ENCODE results near the gene PCBP3.
A peak's percentile ranks its signal among the peaks of the same experiment; 100 is the strongest.
"Not testable (repeated sequence)": the region's sequence is repeated elsewhere in the genome, so short reads cannot be mapped to it uniquely, and the experiment has no call there.

PCBP3 gene

DNA sequence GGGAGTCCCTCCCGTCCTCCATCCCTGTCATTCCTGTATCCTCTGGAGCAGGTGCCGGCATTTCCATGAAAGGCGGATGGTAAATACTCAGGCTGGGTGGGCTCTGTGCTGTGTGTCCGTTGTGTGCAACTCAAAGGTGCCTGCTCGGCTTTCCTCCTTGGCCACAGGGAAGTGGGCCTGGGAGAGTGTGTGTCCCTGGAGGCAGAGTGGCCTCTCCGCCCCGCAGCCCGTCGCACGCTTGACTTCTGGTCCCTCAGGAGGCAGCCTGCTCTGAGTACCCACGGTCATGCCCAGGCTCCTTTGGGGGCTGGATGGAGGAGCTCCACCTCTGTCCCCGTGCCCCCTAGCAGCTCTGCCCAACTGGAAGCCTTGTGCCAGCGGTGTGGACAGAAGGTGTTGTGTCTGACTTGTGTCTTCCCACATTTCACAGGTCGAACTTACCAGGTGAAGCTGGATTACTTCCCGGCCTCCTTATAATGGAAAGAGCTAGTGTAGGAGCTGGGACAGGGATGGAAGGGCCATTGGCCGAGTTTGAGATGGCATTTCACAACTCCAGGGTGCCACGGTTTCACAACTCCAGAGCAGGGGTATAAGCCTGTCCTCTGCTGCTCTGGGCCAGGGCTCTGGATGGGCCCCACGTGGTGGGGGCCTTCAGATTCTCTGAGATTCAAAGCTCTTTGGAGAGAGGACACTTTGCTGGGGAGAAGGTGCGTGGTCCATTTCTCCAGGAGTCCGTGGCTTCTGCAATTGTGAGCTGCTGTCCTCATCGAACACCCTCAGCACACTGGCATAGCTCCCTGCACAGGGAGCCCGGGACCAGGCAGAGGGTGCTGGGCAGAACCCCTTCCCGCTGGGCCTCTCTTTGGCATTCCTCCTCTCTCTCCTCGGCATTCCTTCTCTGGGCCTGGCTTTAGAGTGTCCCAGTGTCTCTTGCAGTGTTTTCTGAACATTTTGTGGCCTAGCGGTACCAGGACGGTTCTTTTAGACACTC, 185.3 kb downstream of the PCBP3 start:
- no peak for DNase-seq (ENCODE audit: low read depth)

DNA sequence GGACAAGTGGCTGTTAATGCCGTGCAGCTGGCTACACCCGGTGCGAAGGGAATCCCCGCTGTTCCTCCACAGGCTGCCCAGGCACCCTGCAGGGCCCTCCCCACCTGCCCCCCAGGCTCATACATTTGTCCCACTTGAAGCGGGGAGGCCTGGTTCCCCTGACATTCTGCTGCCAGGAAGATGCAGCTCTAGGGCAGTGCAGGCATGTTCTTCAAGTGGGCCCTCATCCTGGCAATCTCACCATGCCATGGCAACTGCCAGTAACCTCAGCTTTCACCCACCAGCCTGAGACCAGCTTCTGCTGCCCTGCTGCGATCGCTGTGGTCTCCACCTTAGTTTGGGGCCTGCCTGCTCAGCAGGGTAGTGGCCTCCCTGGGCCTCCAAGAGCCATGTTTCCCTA, 186.1 kb downstream of the PCBP3 start:
- DNase-seq (ENCODE audit: low read depth) = no peak

DNA sequence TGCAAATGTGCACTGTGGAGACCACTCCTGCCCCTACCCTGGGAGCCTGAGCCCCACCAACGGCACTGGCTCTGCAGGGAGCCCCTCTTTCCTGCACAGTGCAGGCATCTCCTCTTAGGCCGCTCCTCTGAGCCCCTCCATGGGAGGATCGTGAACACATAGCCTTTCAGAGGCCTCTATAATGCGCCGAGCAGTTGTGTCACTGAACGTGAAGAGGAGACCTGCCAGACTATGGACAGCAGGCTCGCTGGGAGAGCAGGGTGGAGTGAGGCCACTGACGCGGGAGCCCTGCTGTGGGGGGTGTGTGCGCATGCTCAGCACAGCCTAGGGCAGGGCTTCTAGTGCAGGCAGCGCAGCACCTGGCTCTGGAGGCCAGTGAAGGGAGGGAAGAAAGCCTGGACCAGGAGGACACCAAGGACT, 186.7 kb downstream of the PCBP3 start:
- no peak for DNase-seq (ENCODE audit: low read depth)

DNA sequence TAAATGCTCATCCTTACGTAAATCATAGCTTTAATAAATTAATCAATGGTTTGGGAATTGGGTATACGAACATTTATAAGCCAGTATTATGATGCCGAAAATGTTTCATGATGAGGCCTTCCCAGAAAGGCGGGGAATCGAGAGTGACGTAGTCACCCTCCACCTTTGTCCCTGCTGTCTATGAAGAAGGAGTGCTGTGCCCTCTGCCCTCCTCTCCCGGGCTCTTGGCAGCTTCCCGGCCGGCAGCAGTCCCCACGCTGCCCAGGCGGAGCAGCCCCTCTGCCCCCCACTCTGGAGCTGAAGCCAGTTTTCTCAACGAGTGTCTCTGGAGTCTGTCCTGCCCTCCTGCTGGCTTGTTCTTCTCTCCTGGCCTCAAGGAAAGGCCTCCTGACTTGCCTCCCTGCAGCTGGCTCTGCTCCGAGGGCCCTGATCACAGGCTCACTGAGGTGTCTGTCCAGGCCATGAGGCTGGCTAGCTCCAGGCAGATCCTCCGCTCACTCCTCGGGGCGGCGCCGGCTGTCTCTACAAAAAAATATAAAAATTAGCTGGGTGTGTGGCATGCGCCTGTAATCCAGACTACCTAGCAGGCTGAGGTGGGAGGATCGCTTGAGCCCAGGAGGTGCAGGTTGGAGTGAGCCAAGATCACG, 187.3 kb downstream of the PCBP3 start:
- DNase-seq (ENCODE audit: low read depth) = no peak

DNA sequence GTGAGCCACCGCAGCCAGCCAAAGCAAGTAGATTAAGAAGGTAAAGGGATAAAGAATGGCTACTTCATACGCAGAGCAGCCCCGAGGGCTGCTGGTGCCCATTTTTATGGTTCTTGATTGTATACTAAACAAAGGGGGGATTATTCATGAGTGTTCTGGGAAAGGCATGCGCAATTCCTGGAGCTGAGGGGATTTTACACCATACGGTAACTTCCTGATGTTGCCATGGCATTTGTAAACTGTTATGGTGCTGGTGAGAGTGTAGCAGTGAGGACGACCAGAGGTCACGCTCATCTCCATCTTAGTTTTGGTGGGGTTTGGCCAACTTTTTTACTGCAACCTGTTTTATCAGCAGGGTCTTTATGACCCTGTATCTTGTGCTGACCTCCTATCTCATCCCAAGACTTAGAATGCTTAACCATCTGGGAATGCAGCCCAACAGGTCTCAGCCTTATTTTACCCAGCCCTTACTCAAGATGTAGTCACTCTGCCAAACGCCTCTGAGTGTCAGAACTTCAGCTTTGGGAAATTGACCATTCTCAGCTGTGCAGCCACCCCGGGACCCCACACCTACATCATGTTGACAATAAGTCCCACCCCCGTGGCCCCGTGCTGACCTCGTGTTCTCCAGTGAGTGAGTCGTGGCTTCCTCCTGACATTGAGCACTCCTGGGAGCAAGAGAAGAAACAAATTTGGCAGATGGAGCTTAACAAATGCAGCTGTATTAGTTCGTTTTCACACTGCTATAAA, 188.6 kb downstream of the PCBP3 start:
- DNase-seq (ENCODE audit: low read depth) = peak; percentile 14

DNA sequence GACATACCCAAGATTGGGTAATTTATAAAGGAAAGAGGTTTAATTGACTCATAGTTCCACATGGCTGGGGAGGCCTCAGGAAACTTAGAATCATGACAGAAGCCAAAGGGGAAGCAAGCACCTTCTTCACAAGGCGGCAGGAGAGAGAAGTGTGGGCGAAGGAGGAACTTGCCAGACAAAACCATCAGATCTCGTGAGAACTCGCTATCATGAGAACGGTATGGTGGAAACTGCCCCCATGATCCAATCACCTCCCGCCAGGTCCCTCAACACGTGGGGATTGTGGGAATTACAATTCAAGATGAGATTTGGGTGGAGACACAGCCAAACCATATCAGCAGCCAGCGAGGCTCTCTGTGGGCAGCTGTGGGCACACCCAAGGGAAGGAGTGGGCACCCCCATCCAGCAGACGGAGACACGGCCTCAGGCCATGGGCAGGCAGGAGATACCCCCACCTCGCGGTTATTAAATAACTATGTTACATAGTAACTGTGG, 189.3 kb downstream of the PCBP3 start:
- DNase-seq (ENCODE audit: low read depth) = not testable (repeated sequence)

DNA sequence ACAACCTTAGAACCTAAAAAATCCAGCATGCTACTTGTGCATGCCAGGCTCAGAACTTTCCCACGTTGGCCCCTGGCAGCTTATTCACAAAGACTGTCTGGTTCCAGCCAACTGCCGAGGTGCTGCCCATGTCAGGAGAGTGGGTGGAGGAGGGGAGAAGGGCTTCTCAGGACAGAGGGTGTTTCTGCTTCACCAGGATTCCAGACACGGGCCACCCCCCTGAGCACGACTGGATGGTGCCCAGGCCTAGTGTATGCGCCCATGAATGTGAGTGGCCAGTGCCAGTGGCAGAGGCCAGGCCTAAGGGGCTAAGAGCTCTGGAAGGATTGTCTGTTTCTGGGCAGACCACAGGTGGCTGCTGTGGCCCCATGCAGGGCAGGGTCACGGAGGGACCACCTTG, 189.9 kb downstream of the PCBP3 start:
- no peak for DNase-seq (ENCODE audit: low read depth)

DNA sequence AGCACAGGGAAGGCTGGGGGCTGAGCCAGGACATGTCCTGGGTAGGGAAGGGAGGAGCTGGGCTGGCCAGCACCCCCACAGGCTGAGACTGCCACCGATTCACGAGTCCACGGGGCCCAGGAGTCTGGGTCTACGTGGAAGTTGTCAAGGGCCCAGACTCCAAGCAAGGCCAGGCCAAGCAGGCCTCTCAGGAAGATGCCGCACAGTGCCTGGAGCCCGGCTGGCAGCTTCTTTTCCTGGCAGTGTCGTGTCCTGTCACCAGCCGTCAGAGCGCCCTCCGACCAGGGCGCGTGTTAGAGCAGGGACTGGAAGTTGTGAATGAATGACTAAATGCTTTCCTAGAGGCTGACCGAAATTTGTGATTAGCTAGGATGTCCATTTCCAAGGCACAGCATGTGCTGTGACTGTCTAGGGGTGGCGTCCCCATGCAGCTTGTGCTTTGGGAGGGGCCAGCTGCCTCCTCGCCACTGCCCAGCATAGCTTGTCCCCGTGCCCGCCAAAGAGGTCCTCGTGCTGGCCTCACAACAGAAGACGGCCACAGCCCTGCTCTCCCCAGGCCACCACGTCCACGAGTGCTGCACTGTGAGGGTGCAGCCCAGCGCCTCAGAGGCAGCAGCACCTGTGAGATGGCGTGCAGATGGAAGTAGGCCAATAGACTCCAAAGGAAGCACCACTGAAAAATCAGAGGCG, 190.6 kb downstream of the PCBP3 start:
- no peak for DNase-seq (ENCODE audit: low read depth)

DNA sequence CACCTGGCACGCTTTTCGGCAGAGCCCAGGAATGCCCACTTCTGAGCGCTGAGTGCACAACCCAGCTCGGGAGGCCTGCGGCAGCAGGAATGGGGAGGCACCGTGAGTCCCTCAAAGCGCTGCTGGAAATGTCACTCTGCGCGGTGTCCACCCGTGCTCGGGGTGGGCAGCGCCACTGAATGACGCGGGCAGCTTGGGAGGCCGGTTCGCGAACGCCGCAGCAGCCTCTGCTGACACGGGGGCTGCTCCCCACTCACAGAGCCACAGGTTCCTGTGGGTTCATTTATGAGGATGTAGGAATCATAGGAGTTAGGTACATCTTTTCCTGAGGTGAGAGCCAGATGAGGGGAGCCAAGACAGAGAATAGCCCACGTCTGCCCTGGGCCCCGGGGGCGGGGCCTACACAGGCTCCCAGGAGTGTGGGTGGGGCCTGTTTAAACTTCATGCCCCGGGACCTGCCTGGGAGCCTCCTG, 191.3 kb downstream of the PCBP3 start:
- no peak for DNase-seq (ENCODE audit: low read depth)

DNA sequence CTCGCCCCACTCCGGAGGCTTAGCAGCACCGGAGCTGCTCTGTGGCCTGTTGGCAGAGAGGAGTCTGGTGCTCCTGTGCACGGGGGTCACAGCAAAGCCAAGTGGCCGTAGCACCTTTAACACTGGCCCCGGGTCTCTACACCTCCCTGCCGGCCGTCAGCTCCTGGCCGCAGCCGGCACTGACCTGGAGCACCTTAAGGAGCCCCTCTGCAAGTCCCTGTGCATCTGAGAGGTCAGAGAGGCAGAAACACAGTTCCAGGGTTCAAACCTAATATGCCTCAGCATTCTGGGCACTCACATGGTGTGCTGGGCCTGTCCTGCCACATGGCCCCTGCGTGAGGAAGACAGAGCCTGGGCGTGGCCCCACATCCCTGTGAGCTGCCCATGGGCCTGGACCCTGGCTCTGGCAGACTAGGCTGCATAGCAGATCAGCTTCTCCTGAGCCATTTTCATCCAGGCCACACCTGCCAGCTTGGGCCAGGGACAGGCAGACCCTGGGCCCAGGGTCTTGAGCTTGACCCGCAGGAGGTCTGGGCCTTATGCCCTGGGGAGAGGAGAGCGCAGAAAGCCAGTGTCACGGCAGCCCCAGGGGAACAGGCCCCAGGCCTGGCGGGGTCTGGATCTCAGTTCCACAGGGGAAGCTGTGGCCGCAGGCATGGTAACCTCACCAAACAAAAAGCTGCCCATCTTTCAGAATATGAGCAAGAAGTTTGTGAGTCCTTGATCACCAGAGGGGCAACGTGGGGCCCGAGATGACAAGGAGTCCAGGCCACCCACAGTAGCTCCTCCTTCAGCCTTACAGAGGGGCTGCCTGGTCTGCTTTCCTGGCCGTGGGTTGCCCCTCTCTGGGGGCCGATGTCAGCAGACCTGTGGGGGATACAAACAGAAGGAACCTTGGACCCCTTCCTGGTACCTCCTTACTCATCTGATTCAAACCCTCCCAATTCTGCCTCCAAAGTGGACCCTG, 192.1 kb downstream of the PCBP3 start:
- DNase-seq (ENCODE audit: low read depth) = no peak

DNA sequence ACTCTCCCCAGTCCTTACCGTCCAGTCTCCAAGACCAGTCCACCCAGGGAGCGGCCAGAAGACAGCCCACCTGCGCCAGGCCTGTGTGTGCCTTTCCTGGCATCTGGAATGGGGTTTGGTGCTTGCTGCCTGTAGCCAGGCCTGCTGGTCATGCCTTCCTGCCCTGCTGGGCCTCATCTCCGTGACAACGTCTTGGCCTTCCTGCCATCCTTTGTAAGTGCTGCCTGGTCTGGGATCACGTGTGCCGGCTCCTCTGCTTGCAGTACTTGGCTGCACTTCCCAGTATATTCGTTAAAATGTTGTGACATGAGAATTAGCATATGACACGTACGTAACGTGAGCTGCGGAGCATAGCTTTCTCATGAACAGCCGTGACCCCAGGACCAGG, 192.7 kb downstream of the PCBP3 start:
- DNase-seq (ENCODE audit: low read depth) = no peak

DNA sequence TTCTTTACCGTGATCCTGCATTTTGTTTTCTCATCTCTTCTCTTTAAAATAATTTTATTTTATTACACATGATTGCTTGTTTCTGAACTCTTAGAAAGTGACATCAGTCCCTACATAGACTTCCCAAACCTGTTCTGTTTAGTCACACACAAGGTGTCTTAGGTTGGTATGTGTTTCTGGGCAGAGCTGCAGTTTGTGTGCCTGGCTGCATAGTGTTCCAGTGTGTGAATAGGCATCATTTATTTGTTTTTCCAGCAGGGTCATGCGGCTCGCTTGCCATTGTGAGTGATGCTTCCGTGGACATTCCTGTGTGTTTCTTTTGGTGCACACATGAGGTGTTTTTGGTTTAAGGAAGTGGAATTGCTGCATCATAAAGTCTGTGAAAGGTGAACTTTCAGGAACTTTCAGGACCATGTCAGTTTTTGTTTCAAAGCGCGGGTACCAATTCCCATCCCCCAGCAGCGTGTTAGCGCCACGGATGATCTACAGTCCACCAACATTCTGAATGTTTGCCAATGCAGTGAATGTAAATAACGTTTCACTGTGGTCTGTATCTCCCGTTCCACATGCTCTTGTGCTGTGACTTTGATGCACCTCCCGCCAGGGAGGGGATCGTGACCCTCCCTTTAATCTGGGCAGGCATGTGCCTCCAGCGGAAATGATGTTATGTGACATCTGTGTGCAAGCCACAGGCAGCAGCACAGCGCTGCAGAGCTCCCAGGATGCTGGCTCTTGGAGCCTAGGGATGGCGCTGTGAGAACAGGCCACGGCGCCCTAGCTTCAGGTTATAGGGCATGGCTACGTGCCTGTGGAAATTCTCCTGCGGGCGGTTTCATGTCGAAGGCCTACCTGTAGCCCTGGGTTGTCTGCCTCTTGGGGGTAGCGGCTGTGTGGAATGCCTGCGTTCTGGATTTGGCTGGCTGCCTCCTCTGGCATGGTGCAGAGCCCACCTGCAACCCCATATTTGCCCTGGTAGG, 193.5 kb downstream of the PCBP3 start:
- DNase-seq (ENCODE audit: low read depth) = no peak

DNA sequence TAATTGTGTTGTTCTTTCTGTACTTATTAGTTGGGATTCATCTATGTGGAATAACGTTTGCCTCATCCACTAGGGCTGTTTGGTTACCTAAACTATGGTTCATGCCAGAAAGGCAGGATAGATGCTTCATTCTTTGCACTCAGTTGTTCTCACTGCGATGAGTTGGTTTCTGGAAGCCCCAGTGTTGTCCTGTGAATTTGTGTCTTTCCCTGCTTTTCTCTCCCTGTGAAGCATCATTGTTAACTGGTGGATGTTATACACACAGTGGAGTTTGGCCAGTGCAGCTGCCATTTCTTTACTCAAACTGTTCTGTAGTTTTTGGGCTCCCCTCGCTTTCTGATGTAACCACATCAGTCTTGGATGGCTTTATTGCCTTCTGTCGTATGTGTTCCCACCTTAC, 194.4 kb downstream of the PCBP3 start:
- no peak for DNase-seq (ENCODE audit: low read depth)

DNA sequence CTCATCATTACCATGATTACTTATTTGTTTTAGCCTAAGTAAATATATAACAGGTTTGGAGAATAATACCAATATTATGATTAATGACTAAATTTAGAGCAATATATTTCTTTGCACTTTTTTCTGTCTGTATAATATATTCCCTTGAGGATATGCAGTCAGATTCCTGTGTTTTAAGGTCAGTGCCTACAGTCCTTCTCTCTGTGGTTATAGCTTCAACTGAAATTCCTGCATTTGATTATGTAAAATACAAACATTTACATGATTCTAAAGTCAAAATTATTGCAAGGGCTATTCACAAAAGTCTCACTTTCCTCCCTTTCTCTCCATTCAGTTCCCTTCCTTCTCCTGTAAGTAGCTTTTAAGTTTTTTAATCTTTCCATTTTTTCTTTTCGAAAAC, 195.1 kb downstream of the PCBP3 start:
- DNase-seq (ENCODE audit: low read depth) = no peak

DNA sequence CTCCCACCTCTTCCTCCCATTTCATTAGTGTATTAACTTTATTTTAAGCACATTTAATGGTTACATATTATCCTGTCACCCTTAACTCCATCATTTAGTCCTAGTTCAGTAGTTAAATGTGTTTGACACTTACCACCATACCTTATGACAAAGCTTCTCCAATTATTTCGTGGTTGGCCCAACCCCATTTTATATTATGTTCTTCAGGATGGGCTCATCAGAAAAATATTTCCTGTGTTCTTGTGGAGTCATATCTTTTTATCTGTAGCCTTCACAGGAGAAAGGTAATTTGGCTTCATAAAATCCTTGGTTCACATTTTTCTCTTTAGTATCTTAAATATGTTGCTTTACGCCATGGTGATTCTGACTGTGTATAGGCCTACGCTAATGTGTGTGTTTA, 195.7 kb downstream of the PCBP3 start:
- peak; percentile 70 for DNase-seq (ENCODE audit: low read depth)

DNA sequence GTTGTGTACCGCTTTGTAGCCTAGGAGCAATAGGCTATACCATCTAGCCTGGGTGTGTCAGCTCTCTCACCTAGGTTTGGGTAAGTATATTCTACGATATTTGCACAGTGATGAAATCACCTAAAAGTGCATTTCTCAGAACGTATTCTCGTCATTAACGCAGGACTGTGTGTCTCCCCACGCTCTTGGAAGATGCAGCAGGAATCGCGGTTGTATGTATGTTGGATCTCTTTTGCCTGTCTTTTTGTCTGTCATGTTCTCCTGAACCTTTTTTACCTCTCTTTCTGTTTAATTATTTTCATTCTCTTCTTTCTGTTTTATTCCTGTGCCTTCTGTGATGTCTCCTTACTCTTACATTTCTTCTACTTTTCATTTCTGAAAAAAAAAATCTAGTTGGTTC, 197.5 kb downstream of the PCBP3 start:
- no peak for DNase-seq (ENCODE audit: low read depth)

DNA sequence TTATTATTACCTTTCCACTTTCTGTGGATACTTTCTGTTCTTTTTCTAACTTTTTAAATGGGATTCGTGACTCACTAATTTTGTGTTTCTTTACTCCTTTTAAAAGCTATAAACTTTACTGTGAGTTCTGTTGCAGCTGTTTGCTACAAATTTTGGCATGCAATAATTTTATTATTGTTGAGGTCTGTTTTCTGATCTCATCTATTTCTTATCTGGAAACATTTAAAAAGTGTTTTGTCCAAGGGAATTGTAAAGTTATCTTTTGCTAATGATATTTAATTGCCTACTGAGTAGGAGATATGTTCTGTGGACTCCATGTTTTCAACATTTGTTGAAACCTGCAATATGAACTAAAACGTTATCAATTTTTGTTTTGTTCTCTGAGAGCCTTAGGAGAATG, 199.9 kb downstream of the PCBP3 start:
- no peak for DNase-seq (ENCODE audit: low read depth)

DNA sequence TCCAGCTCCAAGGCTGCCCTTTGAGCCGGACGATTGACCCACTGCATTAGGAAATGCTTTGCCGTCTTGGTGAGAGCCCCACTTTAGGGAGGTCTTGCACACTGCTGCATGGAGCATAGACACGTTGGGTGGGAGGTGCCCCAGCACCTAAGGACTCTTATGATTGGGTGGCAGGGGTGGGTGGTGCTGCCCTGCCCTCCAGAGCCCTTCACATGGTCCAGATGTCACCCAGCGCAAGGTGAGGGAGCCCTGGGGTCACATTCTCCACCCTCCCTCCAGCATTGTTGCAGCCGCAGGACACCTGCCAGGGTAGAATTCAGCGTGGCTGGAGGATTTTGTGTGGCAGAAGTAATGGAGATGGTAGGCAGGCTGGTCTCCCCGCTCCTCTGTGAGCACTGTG, 200.7 kb downstream of the PCBP3 start:
- DNase-seq (ENCODE audit: low read depth) = no peak

DNA sequence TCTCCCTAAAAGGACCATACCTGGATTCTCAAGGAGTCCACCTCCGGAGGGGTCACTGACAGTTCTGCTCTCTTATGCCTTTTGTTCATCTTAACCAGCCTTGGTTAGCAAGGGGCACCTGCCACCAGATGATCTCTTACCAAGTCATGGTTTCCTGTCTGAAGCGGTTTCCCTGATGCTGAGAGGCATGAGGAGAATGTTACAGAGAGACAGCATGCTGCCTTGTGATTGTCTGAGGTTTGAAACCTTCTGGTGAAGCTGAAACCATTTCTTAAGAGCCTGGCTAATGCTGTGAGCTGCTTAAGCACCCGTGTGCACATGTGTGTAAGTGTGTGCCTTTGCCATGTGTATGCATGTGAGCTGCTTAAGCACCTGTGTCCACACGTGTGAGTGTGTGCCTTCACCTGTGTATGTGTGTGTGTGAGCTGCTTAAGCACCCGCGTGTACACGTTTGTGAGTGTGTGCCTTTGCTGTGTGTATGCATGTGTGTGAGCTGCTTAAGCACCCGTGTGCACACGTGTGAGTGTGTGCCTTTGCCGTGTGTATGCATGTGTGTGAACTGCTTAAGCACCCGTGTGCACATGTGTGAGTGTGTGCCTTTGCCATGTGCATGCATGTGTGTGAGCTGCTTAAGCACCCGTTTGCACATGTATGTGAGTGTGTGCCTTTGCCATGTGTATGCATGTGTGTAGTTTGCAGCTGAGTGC, 201.7 kb downstream of the PCBP3 start:
- DNase-seq (ENCODE audit: low read depth) = no peak

Data from ELR (cell line).